HEK293 (cell line): Measurements from ENCODE around the gene GCNT1.

Source experiments
- CTCF ChIA-PET: fragments of 350-600 bp; formaldehyde crosslinking; extraction: SDS; loops from one replicate; lab custom pipeline; 2021; ENCODE audit warnings: antibody characterized with exemption; lab: Yijun Ruan, JAX
- POLR2A ChIA-PET: fragments of 300-600 bp; formaldehyde crosslinking; extraction: SDS; loops from one replicate; lab custom pipeline; 2020; ENCODE audit warnings: antibody characterized with exemption, inconsistent platforms; lab: Yijun Ruan, JAX
- H3K27ac ChIP-seq: fragments of 200-500 bp; sonication (Bioruptor generic); 2 replicates; pipeline ENCODE4 v1.5.1; 2014; ENCODE audit warnings: low read depth, low read length, control low read depth, inconsistent platforms; ENCODE audit errors: extremely low read depth
- H3K36me3 ChIP-seq, 2 experiments: fragments of 200-500 bp in 1 of 2; sonication (Bioruptor generic) in 1 of 2; 1 replicate in 1 of 2; 2 replicates in 1 of 2; pipeline ENCODE4 v1.5.1; 2014 to 2017; ENCODE audit warnings: inconsistent platforms in 2 of 2, low read length in 2 of 2; ENCODE audit not compliant: control insufficient read depth in 2 of 2, insufficient read depth in 1 of 2
- H3K4me1 ChIP-seq: fragments of 200-500 bp; sonication (Bioruptor generic); 2 replicates; pipeline ENCODE4 v1.5.1; 2014; ENCODE audit warnings: mild to moderate bottlenecking, low read length, inconsistent platforms; ENCODE audit not compliant: control insufficient read depth, insufficient read depth
- H3K4me3 ChIP-seq: 2 replicates; pipeline ENCODE4 v1.5.1; 2011; ENCODE audit warnings: low read depth, mild to moderate bottlenecking, control low read depth, low read length, moderate library complexity
- H3K9me3 ChIP-seq: fragments of 200-500 bp; sonication (Bioruptor generic); 2 replicates; pipeline ENCODE4 v1.5.1; 2014; ENCODE audit warnings: low read depth, low read length, inconsistent platforms; ENCODE audit not compliant: control insufficient read depth, insufficient read depth
- GLI4 ChIP-seq: fragments of 450-650 bp; formaldehyde crosslinking; IDR thresholded peaks from 2 replicates; pipeline ENCODE4 v1.5.1; 2016; ENCODE audit warnings: missing biosample characterization, missing genetic modification characterization
- KLF8 ChIP-seq: fragments of 450-650 bp; formaldehyde crosslinking; IDR thresholded peaks from 2 replicates; pipeline ENCODE4 v1.5.1; 2016; ENCODE audit warnings: missing biosample characterization, missing genetic modification characterization
- REPIN1 ChIP-seq: fragments of 450-650 bp; formaldehyde crosslinking; IDR thresholded peaks from 2 replicates; pipeline ENCODE4 v1.5.1; 2017; ENCODE audit warnings: missing biosample characterization, missing genetic modification characterization, low read depth
- SALL2 ChIP-seq: fragments of 450-650 bp; formaldehyde crosslinking; IDR thresholded peaks from 2 replicates; pipeline ENCODE4 v1.5.0; 2017; ENCODE audit warnings: missing biosample characterization, mild to moderate bottlenecking, missing genetic modification characterization, borderline replicate concordance
- TCF7L2 ChIP-seq: IDR thresholded peaks from 2 replicates; pipeline ENCODE4 v1.6.1; 2011; ENCODE audit warnings: low read depth, mild to moderate bottlenecking, inconsistent platforms, low read length, moderate library complexity, borderline replicate concordance
- ZIC2 ChIP-seq: fragments of 450-650 bp; formaldehyde crosslinking; IDR thresholded peaks from 2 replicates; pipeline ENCODE4 v1.5.1; 2016; ENCODE audit warnings: missing biosample characterization, missing genetic modification characterization
- ZNF112 ChIP-seq: fragments of 450-650 bp; formaldehyde crosslinking; IDR thresholded peaks from 2 replicates; pipeline ENCODE4 v1.5.0; 2017; ENCODE audit warnings: missing biosample characterization, missing genetic modification characterization
- ZNF311 ChIP-seq: fragments of 450-650 bp; formaldehyde crosslinking; IDR thresholded peaks from 2 replicates; pipeline ENCODE4 v1.5.1; 2017; ENCODE audit warnings: missing biosample characterization, missing genetic modification characterization, borderline replicate concordance
- ZNF354C ChIP-seq: fragments of 450-650 bp; formaldehyde crosslinking; IDR thresholded peaks from 2 replicates; pipeline ENCODE4 v1.5.1; 2016; ENCODE audit warnings: missing biosample characterization, missing genetic modification characterization, low read depth, borderline replicate concordance
- ZNF37A ChIP-seq: fragments of 450-650 bp; IDR thresholded peaks from 2 replicates; pipeline ENCODE4 v1.5.1; 2018; ENCODE audit warnings: missing biosample characterization, missing genetic modification characterization
- ZNF510 ChIP-seq: fragments of 450-650 bp; formaldehyde crosslinking; IDR thresholded peaks from 2 replicates; pipeline ENCODE4 v1.5.1; 2018; ENCODE audit warnings: mild to moderate bottlenecking, missing genetic modification characterization, missing biosample characterization; ENCODE audit not compliant: insufficient replicate concordance
- ZNF629 ChIP-seq: fragments of 450-650 bp; formaldehyde crosslinking; IDR thresholded peaks from 2 replicates; pipeline ENCODE4 v1.5.1; 2017; ENCODE audit warnings: missing biosample characterization, missing genetic modification characterization
- ZSCAN23 ChIP-seq: fragments of 450-650 bp; formaldehyde crosslinking; IDR thresholded peaks from 2 replicates; pipeline ENCODE4 v1.5.1; 2016; ENCODE audit warnings: missing biosample characterization, missing genetic modification characterization
- TF ChIP-seq, protein P1 (sequence below): fragments of 450-650 bp; formaldehyde crosslinking; IDR thresholded peaks from 2 replicates; pipeline ENCODE4 v1.5.1; 2016; ENCODE audit warnings: missing biosample characterization, missing genetic modification characterization
- TF ChIP-seq, protein P2 (sequence below): fragments of 450-650 bp; formaldehyde crosslinking; IDR thresholded peaks from 2 replicates; pipeline ENCODE4 v1.5.0; 2017; ENCODE audit warnings: missing biosample characterization, missing genetic modification characterization, borderline replicate concordance
- TF ChIP-seq, protein P3 (sequence below): fragments of 450-650 bp; formaldehyde crosslinking; IDR thresholded peaks from 2 replicates; pipeline ENCODE4 v1.5.1; 2016; ENCODE audit warnings: missing biosample characterization, missing genetic modification characterization
- TF ChIP-seq, protein P4 (sequence below): fragments of 450-650 bp; formaldehyde crosslinking; IDR thresholded peaks from 2 replicates; pipeline ENCODE4 v1.5.1; 2017; ENCODE audit warnings: missing biosample characterization, missing genetic modification characterization
- TF ChIP-seq, protein P5 (sequence below): fragments of 450-650 bp; formaldehyde crosslinking; IDR thresholded peaks from 2 replicates; pipeline ENCODE4 v1.5.1; 2016; ENCODE audit warnings: missing biosample characterization, missing genetic modification characterization
- TF ChIP-seq, protein P6 (sequence below): fragments of 450-650 bp; formaldehyde crosslinking; IDR thresholded peaks from 2 replicates; pipeline ENCODE4 v1.5.1; 2017; ENCODE audit warnings: missing biosample characterization, missing genetic modification characterization

The GCNT1 gene

DNA sequence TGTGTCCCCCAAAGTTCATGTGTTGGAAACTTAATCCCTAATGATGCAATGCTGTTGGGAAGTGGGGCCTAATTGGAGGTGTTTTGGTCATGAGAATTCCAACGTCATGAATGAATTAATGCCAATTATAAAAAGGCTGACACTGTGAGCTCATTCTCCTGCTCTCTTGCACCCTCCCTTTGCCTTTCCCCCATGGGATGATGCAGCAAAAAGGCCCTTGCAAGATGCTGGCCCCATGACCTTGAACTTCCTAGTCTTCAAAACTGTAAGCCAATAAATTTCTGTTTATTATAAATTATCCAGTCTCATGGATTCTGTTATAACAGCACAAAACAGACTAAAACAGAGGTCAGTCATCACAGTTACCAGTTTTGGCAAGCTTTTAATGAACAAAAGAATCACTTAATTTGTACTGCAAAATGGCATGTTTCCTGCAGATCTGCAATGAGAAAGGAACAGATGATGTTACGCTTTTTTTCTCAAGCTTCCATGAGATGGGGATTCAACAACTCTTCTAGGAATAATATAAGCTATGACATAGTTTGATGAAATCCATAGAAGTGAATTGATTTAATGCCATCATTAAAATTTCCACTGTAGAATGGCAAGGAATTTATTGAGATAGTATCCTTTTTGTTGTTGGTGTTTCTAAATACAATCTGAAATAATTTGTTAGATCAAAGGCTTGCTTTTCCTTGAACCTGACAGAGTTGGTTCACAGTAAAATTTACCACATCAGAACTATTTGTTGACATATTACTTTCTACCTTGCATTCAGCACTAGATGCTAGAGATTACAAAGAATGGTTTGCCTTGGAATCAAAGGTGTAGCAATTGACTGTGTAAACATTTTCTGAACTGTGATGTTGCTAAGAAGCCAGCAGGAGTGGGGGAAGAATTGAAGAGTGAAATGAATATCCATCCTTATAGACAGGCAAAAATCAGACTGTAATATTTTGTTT lies 35.5 kb upstream of the GCNT1 start:
- CTCF ChIA-PET: interaction anchor here (0.6 to 1.1 kb wide), 3 partner anchors 9 to 66 kb away, joined by 3 to 4 read pairs (median 4); no protein-coding TSS in a partner anchor
- TF ChIP-seq SALL2: no peak
- TF ChIP-seq REPIN1 (tag by site-specific recombination): no peak
- no peak for TF ChIP-seq ZNF354C (tag by site-specific recombination)
- no peak for TF ChIP-seq GLI4 (tag by site-specific recombination)
- no peak for TF ChIP-seq KLF8 (tag by site-specific recombination)
- TF ChIP-seq, protein P1, sequence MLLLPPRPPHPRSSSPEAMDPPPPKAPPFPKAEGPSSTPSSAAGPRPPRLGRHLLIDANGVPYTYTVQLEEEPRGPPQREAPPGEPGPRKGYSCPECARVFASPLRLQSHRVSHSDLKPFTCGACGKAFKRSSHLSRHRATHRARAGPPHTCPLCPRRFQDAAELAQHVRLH (tag by site-specific recombination): no peak
- TF ChIP-seq, protein P2, sequence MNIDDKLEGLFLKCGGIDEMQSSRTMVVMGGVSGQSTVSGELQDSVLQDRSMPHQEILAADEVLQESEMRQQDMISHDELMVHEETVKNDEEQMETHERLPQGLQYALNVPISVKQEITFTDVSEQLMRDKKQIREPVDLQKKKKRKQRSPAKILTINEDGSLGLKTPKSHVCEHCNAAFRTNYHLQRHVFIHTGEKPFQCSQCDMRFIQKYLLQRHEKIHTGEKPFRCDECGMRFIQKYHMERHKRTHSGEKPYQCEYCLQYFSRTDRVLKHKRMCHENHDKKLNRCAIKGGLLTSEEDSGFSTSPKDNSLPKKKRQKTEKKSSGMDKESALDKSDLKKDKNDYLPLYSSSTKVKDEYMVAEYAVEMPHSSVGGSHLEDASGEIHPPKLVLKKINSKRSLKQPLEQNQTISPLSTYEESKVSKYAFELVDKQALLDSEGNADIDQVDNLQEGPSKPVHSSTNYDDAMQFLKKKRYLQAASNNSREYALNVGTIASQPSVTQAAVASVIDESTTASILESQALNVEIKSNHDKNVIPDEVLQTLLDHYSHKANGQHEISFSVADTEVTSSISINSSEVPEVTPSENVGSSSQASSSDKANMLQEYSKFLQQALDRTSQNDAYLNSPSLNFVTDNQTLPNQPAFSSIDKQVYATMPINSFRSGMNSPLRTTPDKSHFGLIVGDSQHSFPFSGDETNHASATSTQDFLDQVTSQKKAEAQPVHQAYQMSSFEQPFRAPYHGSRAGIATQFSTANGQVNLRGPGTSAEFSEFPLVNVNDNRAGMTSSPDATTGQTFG (tag by site-specific recombination): no peak
- no peak for TF ChIP-seq TCF7L2
- TF ChIP-seq, protein P3, sequence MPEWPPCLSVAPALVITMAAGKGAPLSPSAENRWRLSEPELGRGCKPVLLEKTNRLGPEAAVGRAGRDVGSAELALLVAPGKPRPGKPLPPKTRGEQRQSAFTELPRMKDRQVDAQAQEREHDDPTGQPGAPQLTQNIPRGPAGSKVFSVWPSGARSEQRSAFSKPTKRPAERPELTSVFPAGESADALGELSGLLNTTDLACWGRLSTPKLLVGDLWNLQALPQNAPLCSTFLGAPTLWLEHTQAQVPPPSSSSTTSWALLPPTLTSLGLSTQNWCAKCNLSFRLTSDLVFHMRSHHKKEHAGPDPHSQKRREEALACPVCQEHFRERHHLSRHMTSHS: no peak
- TF ChIP-seq ZNF629 (tag by site-specific recombination): no peak
- TF ChIP-seq, protein P4, sequence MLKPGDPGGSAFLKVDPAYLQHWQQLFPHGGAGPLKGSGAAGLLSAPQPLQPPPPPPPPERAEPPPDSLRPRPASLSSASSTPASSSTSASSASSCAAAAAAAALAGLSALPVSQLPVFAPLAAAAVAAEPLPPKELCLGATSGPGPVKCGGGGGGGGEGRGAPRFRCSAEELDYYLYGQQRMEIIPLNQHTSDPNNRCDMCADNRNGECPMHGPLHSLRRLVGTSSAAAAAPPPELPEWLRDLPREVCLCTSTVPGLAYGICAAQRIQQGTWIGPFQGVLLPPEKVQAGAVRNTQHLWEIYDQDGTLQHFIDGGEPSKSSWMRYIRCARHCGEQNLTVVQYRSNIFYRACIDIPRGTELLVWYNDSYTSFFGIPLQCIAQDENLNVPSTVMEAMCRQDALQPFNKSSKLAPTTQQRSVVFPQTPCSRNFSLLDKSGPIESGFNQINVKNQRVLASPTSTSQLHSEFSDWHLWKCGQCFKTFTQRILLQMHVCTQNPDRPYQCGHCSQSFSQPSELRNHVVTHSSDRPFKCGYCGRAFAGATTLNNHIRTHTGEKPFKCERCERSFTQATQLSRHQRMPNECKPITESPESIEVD: no peak
- TF ChIP-seq ZIC2: no peak
- TF ChIP-seq, protein P5, sequence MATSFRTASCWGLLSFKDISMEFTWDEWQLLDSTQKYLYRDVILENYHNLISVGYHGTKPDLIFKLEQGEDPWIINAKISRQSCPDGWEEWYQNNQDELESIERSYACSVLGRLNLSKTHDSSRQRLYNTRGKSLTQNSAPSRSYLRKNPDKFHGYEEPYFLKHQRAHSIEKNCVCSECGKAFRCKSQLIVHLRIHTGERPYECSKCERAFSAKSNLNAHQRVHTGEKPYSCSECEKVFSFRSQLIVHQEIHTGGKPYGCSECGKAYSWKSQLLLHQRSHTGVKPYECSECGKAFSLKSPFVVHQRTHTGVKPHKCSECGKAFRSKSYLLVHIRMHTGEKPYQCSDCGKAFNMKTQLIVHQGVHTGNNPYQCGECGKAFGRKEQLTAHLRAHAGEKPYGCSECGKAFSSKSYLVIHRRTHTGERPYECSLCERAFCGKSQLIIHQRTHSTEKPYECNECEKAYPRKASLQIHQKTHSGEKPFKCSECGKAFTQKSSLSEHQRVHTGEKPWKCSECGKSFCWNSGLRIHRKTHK (tag by site-specific recombination): no peak
- TF ChIP-seq ZNF510: no peak
- no peak for TF ChIP-seq ZNF112 (tag by site-specific recombination)
- no peak for TF ChIP-seq ZNF311 (tag by site-specific recombination)
- TF ChIP-seq ZSCAN23 (tag by site-specific recombination): no peak
- no peak for TF ChIP-seq ZNF37A (tag by site-specific recombination)
- TF ChIP-seq, protein P6, sequence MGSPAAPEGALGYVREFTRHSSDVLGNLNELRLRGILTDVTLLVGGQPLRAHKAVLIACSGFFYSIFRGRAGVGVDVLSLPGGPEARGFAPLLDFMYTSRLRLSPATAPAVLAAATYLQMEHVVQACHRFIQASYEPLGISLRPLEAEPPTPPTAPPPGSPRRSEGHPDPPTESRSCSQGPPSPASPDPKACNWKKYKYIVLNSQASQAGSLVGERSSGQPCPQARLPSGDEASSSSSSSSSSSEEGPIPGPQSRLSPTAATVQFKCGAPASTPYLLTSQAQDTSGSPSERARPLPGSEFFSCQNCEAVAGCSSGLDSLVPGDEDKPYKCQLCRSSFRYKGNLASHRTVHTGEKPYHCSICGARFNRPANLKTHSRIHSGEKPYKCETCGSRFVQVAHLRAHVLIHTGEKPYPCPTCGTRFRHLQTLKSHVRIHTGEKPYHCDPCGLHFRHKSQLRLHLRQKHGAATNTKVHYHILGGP: no peak
- Histone ChIP-seq H3K4me3 (no peak overlapping the region), H3K36me3 (no peaks in the 10 kb centered on the region), H3K4me1 (no peaks in the 10 kb centered on the region), H3K27ac (no peak overlapping the region), H3K9me3 (no peaks in the 10 kb centered on the region)
- POLR2A ChIA-PET: no interaction called here
